Lung (tissue), 12 donors: ENCODE measurements around the gene NRG3. TPM values are rescaled to one million over a fixed set of nuclear protein-coding genes. Genes with fewer than 3 reads are reported as not detected.
"Not testable (repeated sequence)": the region's sequence is repeated elsewhere in the genome, so short reads cannot be mapped to it uniquely, and the experiment has no call there.

ENCODE experiments used
- ATAC-seq: fragments of 200-7000 bp; cut with Tn5 transposase; one replicate; pipeline ENCODE4 v1.9.1; 2020; ENCODE audit warnings: moderate number of reproducible peaks; ENCODE audit not compliant: insufficient read depth, low FRiP score
- DNase-seq, 3 donors: peaks; one replicate each; pipeline ENCODE4 v3.0.0-alpha.2; 2013 to 2017
- H3K27ac ChIP-seq, 2 donors: one replicate each; pipeline ENCODE4 v1.5.1; 2013; ENCODE audit warnings: mild to moderate bottlenecking in 2 of 2, moderate library complexity in 2 of 2, control low read depth in 1 of 2, inconsistent platforms in 1 of 2, low read depth in 1 of 2, low read length in 1 of 2
- H3K27me3 ChIP-seq, 3 donors: one replicate each; pipeline ENCODE4 v1.5.1; 2013; ENCODE audit warnings: low read length in 2 of 3; ENCODE audit not compliant: control insufficient read depth in 3 of 3, insufficient read depth in 3 of 3
- H3K36me3 ChIP-seq, 4 donors: one replicate each; pipeline ENCODE4 v1.5.1; 2013; ENCODE audit warnings: low read length in 4 of 4, mild to moderate bottlenecking in 1 of 4, moderate library complexity in 1 of 4; ENCODE audit not compliant: control insufficient read depth in 4 of 4, insufficient read depth in 4 of 4
- H3K4me1 ChIP-seq, 5 donors: one replicate each; pipeline ENCODE4 v1.5.1; 2013; ENCODE audit warnings: low read length in 5 of 5, mild to moderate bottlenecking in 2 of 5, moderate library complexity in 1 of 5; ENCODE audit not compliant: control insufficient read depth in 5 of 5, insufficient read depth in 5 of 5
- H3K4me3 ChIP-seq: one replicate; pipeline ENCODE4 v1.5.1; 2013; ENCODE audit warnings: mild to moderate bottlenecking, control low read depth, moderate library complexity
- H3K9ac ChIP-seq, 2 donors: one replicate each; pipeline ENCODE4 v1.5.1; 2013; ENCODE audit warnings: low read length in 2 of 2, control low read depth in 1 of 2; ENCODE audit not compliant: insufficient read depth in 1 of 2
- H3K9me3 ChIP-seq, 4 donors: one replicate each; pipeline ENCODE4 v1.5.1; 2013; ENCODE audit warnings: low read length in 3 of 4, mild to moderate bottlenecking in 1 of 4, moderate library complexity in 1 of 4; ENCODE audit not compliant: control insufficient read depth in 4 of 4, insufficient read depth in 3 of 4
- WGBS, 2 donors: extraction: QIAGEN DNeasy Blood & Tissue Kit; methylation state at CpG; one replicate each; pipeline ENCODE4 v1.1.7; 2013; 5-methylcytosine and 5-hydroxymethylcytosine counted together
- polyA plus RNA-seq, 2 donors: library from polyadenylated mRNA; stranded (reverse); fragments of 200-250 nt; gene quantifications; one replicate each; pipeline ENCODE4 v1.2.1, GENCODE V29; 2013
- total RNA-seq, 2 donors: library from RNA; depleted of rRNA in 1 of 2; stranded (reverse); fragments of >200 nt in 1 of 2; gene quantifications; one replicate each; pipeline ENCODE4 v1.2.1, GENCODE V29; 2014 to 2021
- TF ChIP-seq, protein P1 (sequence below): IDR thresholded peaks from 2 replicates; pipeline ENCODE4 v1.5.1; 2012; ENCODE audit warnings: mild to moderate bottlenecking; ENCODE audit errors: control extremely low read depth, extremely low read depth
- donor health status: control.
- donor health status: control.
- donor health status: Bipolar disorder and iron deficiency.
- donor health status: healthy.
- donor health status: DM: yes; HTN: yes; CAD: no.

Gene NRG3
- total and polyA plus RNA-seq, 4 donors, result 0.49 to 2.0 (median 0.84) TPM

DNA sequence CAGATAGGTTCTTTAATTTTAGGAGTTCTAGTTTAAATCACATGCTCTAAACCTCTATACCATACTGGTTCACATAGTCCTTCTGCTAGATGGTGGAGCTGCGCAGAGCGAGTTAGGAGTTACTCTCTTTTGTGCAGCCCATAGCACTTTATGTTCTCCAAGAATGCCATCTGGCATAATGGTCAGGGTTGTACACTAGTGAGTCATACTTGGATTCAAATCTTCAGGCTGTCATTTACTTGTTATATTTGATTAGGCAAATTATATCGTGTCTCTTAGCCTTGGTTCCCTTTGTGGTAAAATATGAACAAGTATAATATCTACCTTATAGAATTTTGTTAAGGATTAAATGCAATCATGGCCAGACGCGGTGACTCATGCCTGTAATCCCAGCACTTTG is 1078.3 kb downstream of the NRG3 start:
- no peak for ATAC-seq
- Histone ChIP-seq H3K36me3 (no peaks in the 10 kb centered on the region), H3K27me3 (no peaks in the 10 kb centered on the region), H3K4me1 (no peaks in the 10 kb centered on the region), H3K27ac (no peak overlapping the region), H3K4me3 (no peak overlapping the region), H3K9ac (no peak overlapping the region), H3K9me3 (no peaks in the 10 kb centered on the region)
- WGBS, 2 donors, result 93 to 99% methylated on average over 5 of the region's 5 CpGs
- DNase-seq, result no peak
- TF ChIP-seq, protein P1, sequence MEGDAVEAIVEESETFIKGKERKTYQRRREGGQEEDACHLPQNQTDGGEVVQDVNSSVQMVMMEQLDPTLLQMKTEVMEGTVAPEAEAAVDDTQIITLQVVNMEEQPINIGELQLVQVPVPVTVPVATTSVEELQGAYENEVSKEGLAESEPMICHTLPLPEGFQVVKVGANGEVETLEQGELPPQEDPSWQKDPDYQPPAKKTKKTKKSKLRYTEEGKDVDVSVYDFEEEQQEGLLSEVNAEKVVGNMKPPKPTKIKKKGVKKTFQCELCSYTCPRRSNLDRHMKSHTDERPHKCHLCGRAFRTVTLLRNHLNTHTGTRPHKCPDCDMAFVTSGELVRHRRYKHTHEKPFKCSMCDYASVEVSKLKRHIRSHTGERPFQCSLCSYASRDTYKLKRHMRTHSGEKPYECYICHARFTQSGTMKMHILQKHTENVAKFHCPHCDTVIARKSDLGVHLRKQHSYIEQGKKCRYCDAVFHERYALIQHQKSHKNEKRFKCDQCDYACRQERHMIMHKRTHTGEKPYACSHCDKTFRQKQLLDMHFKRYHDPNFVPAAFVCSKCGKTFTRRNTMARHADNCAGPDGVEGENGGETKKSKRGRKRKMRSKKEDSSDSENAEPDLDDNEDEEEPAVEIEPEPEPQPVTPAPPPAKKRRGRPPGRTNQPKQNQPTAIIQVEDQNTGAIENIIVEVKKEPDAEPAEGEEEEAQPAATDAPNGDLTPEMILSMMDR, result no peak

DNA sequence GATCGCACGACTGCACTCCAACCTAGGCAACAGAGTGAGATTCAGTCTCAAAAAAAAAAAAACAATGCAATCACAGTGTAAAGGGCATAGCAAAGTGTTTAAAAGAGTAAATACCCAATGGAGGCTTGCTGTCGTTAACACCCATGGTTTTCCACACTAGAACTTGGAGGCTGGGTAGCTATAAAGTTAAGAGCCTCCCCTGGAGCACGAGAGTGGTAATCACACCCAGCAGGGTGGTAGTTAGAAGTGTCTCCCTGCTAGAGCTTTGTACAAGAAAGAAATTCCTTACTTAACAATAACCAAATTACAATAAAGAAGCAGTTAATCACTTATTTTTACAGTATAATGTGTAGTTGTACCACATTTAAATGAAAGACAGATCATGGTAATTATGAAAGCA is 1078.9 kb downstream of the NRG3 start:
- DNase-seq (no peak), ATAC-seq (no peak)
- Histone ChIP-seq H3K27me3 (no peaks in the 10 kb centered on the region), H3K4me3 (no peak overlapping the region), H3K27ac (no peak overlapping the region), H3K9ac (no peak overlapping the region), H3K36me3 (no peaks in the 10 kb centered on the region), H3K4me1 (peaks cover 0 to 5% (median 0%) of the 10 kb centered on the region in 5 donors), H3K9me3 (no peaks in the 10 kb centered on the region)
- TF ChIP-seq, protein P1, result no peak
- WGBS, 2 donors, result 68 to 75% methylated on average over 4 of the region's 4 CpGs

DNA sequence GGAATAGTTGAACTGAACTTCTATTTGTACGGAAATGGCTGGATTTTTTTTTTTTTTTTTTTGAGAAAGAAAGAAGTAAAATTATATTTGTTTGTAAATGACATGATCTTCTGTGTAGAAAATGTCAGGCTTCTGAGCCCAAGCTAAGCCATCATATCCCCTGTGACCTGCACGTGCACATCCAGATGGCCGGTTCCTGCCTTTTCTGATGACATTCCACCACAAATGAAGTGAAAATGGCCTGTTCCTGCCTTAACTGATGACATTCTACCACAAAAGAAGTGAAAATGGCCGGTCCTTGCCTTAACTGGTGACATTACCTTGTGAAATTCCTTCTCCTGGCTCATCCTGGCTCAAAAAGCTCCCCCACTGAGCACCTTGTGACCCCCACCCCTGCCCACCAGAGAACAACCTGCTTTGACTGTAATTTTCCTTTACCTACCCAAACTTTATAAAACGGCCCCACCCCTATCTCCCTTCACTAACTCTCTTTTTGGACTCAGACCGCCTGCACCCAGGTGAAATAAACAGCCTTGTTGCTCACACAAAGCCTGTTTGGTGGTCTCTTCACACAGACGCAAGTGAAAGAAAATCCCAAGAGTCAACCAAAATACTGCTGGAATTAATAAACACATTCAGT is 1085.5 kb downstream of the NRG3 start:
- not testable (repeated sequence) for ATAC-seq

DNA sequence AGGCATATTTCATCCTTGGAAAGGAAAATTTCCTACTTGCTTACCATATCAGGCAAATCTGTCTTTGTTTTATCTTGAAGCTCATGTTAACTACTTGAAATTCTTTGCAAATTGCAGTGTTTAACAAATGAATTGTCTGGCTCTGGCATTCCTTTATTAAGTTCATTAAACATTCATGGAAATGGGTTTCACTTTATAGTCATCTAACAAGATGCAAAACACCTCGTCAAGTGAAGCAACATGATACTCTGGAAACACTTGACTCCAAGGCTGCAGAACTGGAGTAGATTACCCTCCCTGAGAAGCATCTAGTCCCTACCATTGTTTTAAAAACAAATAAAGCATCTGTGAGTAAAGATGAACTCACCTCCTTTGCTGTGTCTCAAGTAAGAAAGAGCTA is 1086.9 kb downstream of the NRG3 start:
- no peak for DNase-seq
- WGBS, 2 donors, result 42 to 57% methylated on average over 1 of the region's 1 CpG
- TF ChIP-seq, protein P1, result no peak
- Histone ChIP-seq H3K27ac (no peak overlapping the region), H3K4me3 (no peak overlapping the region), H3K27me3 (no peaks in the 10 kb centered on the region), H3K4me1 (peaks cover 0 to 8% (median 5%) of the 10 kb centered on the region in 5 donors), H3K36me3 (no peaks in the 10 kb centered on the region), H3K9me3 (no peaks in the 10 kb centered on the region), H3K9ac (no peak overlapping the region)
- ATAC-seq, result no peak

More for the DNA sequence above, 1085.5 kb downstream of the NRG3 start:
- not testable (repeated sequence) for H3K9me3 ChIP-seq, DNase-seq, H3K27me3 ChIP-seq, H3K4me1 ChIP-seq, H3K4me3 ChIP-seq, H3K36me3 ChIP-seq, H3K27ac ChIP-seq, H3K9ac ChIP-seq
- 70 to 74% methylated on average over 7 of the region's 7 CpGs for WGBS, 2 donors
